ENCODE data around the gene ZNF688.

DNA sequence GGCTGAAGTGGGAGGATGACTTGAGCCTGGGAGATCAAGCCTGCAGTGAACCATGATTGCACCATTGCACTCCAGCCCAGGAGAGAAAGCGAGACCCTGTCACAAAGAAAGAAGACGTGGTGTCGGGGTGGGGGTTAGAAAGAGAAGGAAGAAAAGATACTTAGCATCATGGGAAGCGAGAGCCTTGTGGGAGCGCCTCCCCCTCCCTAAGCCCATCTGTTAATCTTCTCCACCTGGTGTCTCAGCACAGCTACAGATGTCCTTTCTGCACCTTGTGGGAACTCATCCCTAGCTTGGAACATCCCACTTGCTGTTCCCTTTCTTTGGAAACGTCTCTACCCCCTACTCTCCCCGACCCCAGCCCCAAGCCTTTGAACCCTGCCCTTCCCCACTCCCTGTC, 6.0 kb downstream of the ZNF688 start:
- TF ChIP-seq TOX (CRISPR knock-in tag; IDR thresholded peaks at IDR 0.05; ENCODE audit: borderline replicate concordance) (no peak), RARB (CRISPR knock-in tag; IDR thresholded peaks at IDR 0.05) (no peak), PPARA (CRISPR knock-in tag; IDR thresholded peaks at IDR 0.05; ENCODE audit: borderline replicate concordance) (no peak), ISL1 (CRISPR knock-in tag; IDR thresholded peaks at IDR 0.05) (no peak), PATZ1 (CRISPR knock-in tag; IDR thresholded peaks at IDR 0.05; ENCODE audit: borderline replicate concordance) (no peak), SNAI2 (CRISPR knock-in tag; IDR thresholded peaks at IDR 0.05) (no peak)
- TF ChIP-seq, protein P1, sequence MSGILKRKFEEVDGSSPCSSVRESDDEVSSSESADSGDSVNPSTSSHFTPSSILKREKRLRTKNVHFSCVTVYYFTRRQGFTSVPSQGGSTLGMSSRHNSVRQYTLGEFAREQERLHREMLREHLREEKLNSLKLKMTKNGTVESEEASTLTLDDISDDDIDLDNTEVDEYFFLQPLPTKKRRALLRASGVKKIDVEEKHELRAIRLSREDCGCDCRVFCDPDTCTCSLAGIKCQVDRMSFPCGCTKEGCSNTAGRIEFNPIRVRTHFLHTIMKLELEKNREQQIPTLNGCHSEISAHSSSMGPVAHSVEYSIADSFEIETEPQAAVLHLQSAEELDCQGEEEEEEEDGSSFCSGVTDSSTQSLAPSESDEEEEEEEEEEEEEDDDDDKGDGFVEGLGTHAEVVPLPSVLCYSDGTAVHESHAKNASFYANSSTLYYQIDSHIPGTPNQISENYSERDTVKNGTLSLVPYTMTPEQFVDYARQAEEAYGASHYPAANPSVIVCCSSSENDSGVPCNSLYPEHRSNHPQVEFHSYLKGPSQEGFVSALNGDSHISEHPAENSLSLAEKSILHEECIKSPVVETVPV (CRISPR knock-in tag; IDR thresholded peaks at IDR 0.05): no peak
